GM23248 (cell line): Measurements from ENCODE around the gene ST6GALNAC3.

ENCODE experiments used
- EZH2 ChIP-seq: fragments of 200-600 bp; sonication (generic); IDR thresholded peaks from 2 replicates; pipeline ENCODE4 v1.6.1; 2018; ENCODE audit warnings: antibody characterized with exemption, mild to moderate bottlenecking; ENCODE audit not compliant: insufficient read depth, poor library complexity, severe bottlenecking
- EZH2phosphoT487 ChIP-seq: fragments of 200-600 bp; sonication (generic); IDR thresholded peaks from 2 replicates; pipeline ENCODE4 v1.6.1; 2018; ENCODE audit warnings: antibody characterized with exemption, moderate library complexity, mild to moderate bottlenecking, low read depth; ENCODE audit not compliant: insufficient read depth

- TF ChIP-seq EZH2phosphoT487 (no peak), EZH2 (no peak)
Measured at GRCh38 chr1:76035053-76035452, 39.5 kb upstream of the ST6GALNAC3 start.
